Measurements from ENCODE around the gene USP36. TPM values are rescaled to one million over a fixed set of nuclear protein-coding genes. Genes with fewer than 3 reads are reported as not detected.

USP36 gene
- total RNA-seq, 4 donors from 2014 or later = 26.6 to 44.0 (median 34.6) TPM

DNA sequence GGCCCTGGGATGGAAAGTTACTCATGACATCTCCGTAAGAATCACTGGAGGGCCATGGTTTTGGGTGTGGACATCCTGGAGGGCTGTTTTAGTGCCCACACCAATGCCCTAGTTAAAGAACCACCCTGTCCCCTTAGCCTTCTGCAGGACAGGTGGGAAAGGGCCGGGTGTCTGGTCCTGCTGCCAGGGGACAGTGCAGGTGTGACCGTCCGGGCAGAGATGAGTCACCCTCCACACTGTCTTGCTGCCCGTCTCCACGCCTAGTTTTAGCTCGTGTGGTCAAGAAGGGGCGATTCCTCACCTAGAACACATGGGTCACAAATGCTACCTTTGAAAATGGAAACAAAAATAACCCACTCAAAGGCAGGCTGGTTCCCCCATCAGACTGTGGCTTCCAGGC is 45.3 kb upstream of the USP36 start:
- no peak for ATAC-seq
- Histone ChIP-seq H3K27ac (peak overlapping the region in 3 of 4 donors; percentile 89 to 97 (median 94)), H3K9me3 (no peaks in the 10 kb centered on the region), H3K4me1 (peaks cover 3 to 100% (median 58%) of the 10 kb centered on the region in 3 donors), H3K27me3 (no peaks in the 10 kb centered on the region), H3K36me3 (no peaks in the 10 kb centered on the region), H3K4me3 (no peak overlapping the region)
- WGBS, 2 donors (ENCODE audit: low coverage in 1 of 2) = 72% methylated on average over 8 of the region's 8 CpGs; no CpG with 5 or more reads in 1 of the 2 donors
- no peak for TF ChIP-seq EP300 (IDR thresholded peaks at IDR 0.05)
- no peak for TF ChIP-seq POLR2A (IDR thresholded peaks at IDR 0.05)
- no peak for TF ChIP-seq POLR2AphosphoS5 (IDR thresholded peaks at IDR 0.05)
- no peak for TF ChIP-seq CTCF (IDR thresholded peaks at IDR 0.05)

- no peak for ATAC-seq
These were observed 44.5 kb upstream of the USP36 start for GRCh38 chr17:78884876-78885667.

GRCh38 chr17:78884148-78884825 is 43.7 kb upstream of the USP36 start:
- WGBS, 2 donors (ENCODE audit: low coverage in 1 of 2) = 16 to 60% methylated on average over 1 to 9 of the region's 20 CpGs
- TF ChIP-seq POLR2A (IDR thresholded peaks at IDR 0.05) (peak in 1 of 2 donors; percentile 2), CTCF (IDR thresholded peaks at IDR 0.05) (no peak), POLR2AphosphoS5 (IDR thresholded peaks at IDR 0.05) (no peak), EP300 (IDR thresholded peaks at IDR 0.05) (no peak)
- ATAC-seq = no peak
- Histone ChIP-seq H3K4me3 (peak overlapping the region in 1 of 2 donors; percentile 41), H3K36me3 (no peaks in the 10 kb centered on the region), H3K27me3 (no peaks in the 10 kb centered on the region), H3K9me3 (no peaks in the 10 kb centered on the region), H3K4me1 (peaks cover 3 to 100% (median 63%) of the 10 kb centered on the region in 3 donors), H3K27ac (peak overlapping the region; percentile 52 to 97 (median 92))

More at GRCh38 chr17:78884876-78885667, 44.5 kb upstream of the USP36 start:
- peaks cover 3 to 100% (median 63%) of the 10 kb centered on the region in 3 donors for H3K4me1 ChIP-seq
- 72 to 80% methylated on average over 1 to 14 of the region's 24 CpGs for WGBS, 2 donors (ENCODE audit: low coverage in 1 of 2)
- no peaks in the 10 kb centered on the region for H3K27me3 ChIP-seq
- peak overlapping the region in 1 of 2 donors; percentile 41 for H3K4me3 ChIP-seq
- no peak for TF ChIP-seq EP300 (IDR thresholded peaks at IDR 0.05)
- TF ChIP-seq CTCF (IDR thresholded peaks at IDR 0.05) = no peak
- TF ChIP-seq POLR2A (IDR thresholded peaks at IDR 0.05) = no peak
- no peak for TF ChIP-seq POLR2AphosphoS5 (IDR thresholded peaks at IDR 0.05)
- H3K9me3 ChIP-seq = no peaks in the 10 kb centered on the region
- no peaks in the 10 kb centered on the region for H3K36me3 ChIP-seq
- H3K27ac ChIP-seq = peak overlapping the region; percentile 52 to 97 (median 92)

- TF ChIP-seq EP300 (IDR thresholded peaks at IDR 0.05) = no peak
- TF ChIP-seq POLR2A (IDR thresholded peaks at IDR 0.05) = peak; percentile 17 to 34
- peak; percentile 86 for TF ChIP-seq POLR2AphosphoS5 (IDR thresholded peaks at IDR 0.05)
- peak in 2 of 4 experiments; percentile 16 to 39 for TF ChIP-seq CTCF (IDR thresholded peaks at IDR 0.05)
- peak overlapping the region; percentile 52 to 97 (median 92) for H3K27ac ChIP-seq
- WGBS, 2 donors (ENCODE audit: low coverage in 1 of 2) = 24% methylated on average over 3 of the region's 24 CpGs; no CpG with 5 or more reads in 1 of the 2 donors
- peak overlapping the region in 1 of 2 donors; percentile 41 for H3K4me3 ChIP-seq
- H3K4me1 ChIP-seq = peaks cover 3 to 100% (median 69%) of the 10 kb centered on the region in 3 donors
- peak; percentile 75 for ATAC-seq
- no peaks in the 10 kb centered on the region for H3K36me3 ChIP-seq
- no peaks in the 10 kb centered on the region for H3K27me3 ChIP-seq
- H3K9me3 ChIP-seq = no peaks in the 10 kb centered on the region
These were observed 43.0 kb upstream of the USP36 start for GRCh38 chr17:78883533-78884131.
